HepG2 (cell line): ENCODE measurements around the gene KRTAP12-1. TPM values are rescaled to one million over a fixed set of nuclear protein-coding genes. Genes with fewer than 3 reads are reported as not detected.

Experiments
- ATAC-seq: fragments of 200-7000 bp; cut with Tn5 transposase; 3 replicates; pipeline ENCODE4 v1.9.1; 2020; ENCODE audit warnings: mild to moderate bottlenecking, moderate library complexity
- BruUV-seq: library from RNA; stranded (reverse); fragments of 400-500 nt; replicated peaks from 2 replicates; lab custom pipeline; 2021; lab: Mats Ljungman, UMichigan
- CTCF ChIA-PET: fragments of 300-600 bp; formaldehyde crosslinking; extraction: SDS; loops from one replicate; lab custom pipeline; 2021; ENCODE audit warnings: low total read pairs, inconsistent platforms, low intra/inter-chr PET ratio; lab: Yijun Ruan, JAX
- POLR2A ChIA-PET: fragments of 350-600 bp; sonication (Branson Sonifier 250); formaldehyde crosslinking; loops from one replicate; lab custom pipeline; 2020; ENCODE audit warnings: antibody characterized with exemption, inconsistent platforms; lab: Yijun Ruan, JAX
- DNase-seq: peaks from one replicate; pipeline ENCODE4 v3.0.0-alpha.2; 2015; ENCODE audit warnings: low spot score
- FAIRE-seq: peaks from 3 replicates; lab custom pipeline; 2011; peaks lifted over from hg19 to GRCh38; lab: Jason Lieb, UNC
- H2AFZ ChIP-seq: one replicate; pipeline ENCODE4 v1.6.1; 2011; ENCODE audit warnings: low read length, inconsistent platforms
- H3K27ac ChIP-seq: fragments of 300-600 bp; 3 replicates; pipeline ENCODE4 v1.8.0; 2011; ENCODE audit warnings: mixed run types, mild to moderate bottlenecking, mixed read lengths, low read length, inconsistent platforms; ENCODE audit not compliant: insufficient read depth; ENCODE audit errors: extremely low read length
- H3K27me3 ChIP-seq, 2 experiments: fragments of 200-600 bp in 1 of 2; 2 replicates in 1 of 2; 3 replicates in 1 of 2; pipeline versions ENCODE4 v1.6.0 to v1.8.0; 2011; ENCODE audit warnings: low read length in 2 of 2, mild to moderate bottlenecking in 2 of 2, moderate library complexity in 2 of 2, inconsistent platforms in 1 of 2; ENCODE audit not compliant: insufficient read depth in 2 of 2, control insufficient read depth in 1 of 2
- H3K36me3 ChIP-seq, 2 experiments: fragments of 200-600 bp in 1 of 2; replicated peaks in 1 of 2; 2 replicates in 1 of 2; 3 replicates in 1 of 2; pipeline versions ENCODE4 v1.5.1 to v1.8.0; 2011; ENCODE audit warnings: low read length in 2 of 2, inconsistent platforms in 1 of 2; ENCODE audit not compliant: insufficient read depth in 2 of 2, control insufficient read depth in 1 of 2
- H3K4me1 ChIP-seq: 2 replicates; pipeline ENCODE4 v1.5.1; 2012; ENCODE audit warnings: low read length, inconsistent platforms; ENCODE audit not compliant: insufficient read depth
- H3K4me2 ChIP-seq: 2 replicates; pipeline ENCODE4 v1.6.0; 2011; ENCODE audit warnings: low read depth, low read length, inconsistent platforms
- H3K4me3 ChIP-seq, 3 experiments: fragments of 200-600 bp in 1 of 3; sonication (generic), shearing (Covaris generic) in 1 of 3; replicated peaks in 1 of 3; 2 replicates each; pipeline ENCODE4 v1.5.1; 2011 to 2016; ENCODE audit warnings: low read length in 3 of 3, inconsistent platforms in 2 of 3, low read depth in 2 of 3, mild to moderate bottlenecking in 2 of 3, control low read depth in 1 of 3, mixed read lengths in 1 of 3; ENCODE audit not compliant: insufficient read depth in 1 of 3
- H3K79me2 ChIP-seq: one replicate; pipeline ENCODE4 v1.6.1; 2011; ENCODE audit warnings: low read length, inconsistent platforms; ENCODE audit not compliant: insufficient read depth
- H3K9ac ChIP-seq: 2 replicates; pipeline ENCODE4 v1.6.0; 2011; ENCODE audit warnings: mild to moderate bottlenecking, low read depth, low read length, inconsistent platforms; ENCODE audit not compliant: insufficient read depth
- H3K9me3 ChIP-seq: 2 replicates; pipeline ENCODE4 v1.5.1; 2012; ENCODE audit warnings: mild to moderate bottlenecking, low read length
- H4K20me1 ChIP-seq: 2 replicates; pipeline ENCODE4 v1.6.0; 2011; ENCODE audit warnings: inconsistent platforms, mild to moderate bottlenecking, low read length, moderate library complexity; ENCODE audit not compliant: insufficient read depth
- ELK4 ChIP-seq: sonication (generic); formaldehyde crosslinking; IDR thresholded peaks from 2 replicates; pipeline ENCODE4 v1.9.0; 2021; ENCODE audit warnings: missing genetic modification reagents, borderline replicate concordance
- HOXA9 ChIP-seq: sonication (generic); formaldehyde crosslinking; IDR thresholded peaks from 2 replicates; pipeline ENCODE4 v1.8.1; 2022; ENCODE audit warnings: missing genetic modification reagents, mild to moderate bottlenecking, moderate library complexity, borderline replicate concordance
- KAT2B ChIP-seq: fragments of 150-350 bp; IDR thresholded peaks from 2 replicates; pipeline ENCODE4 v1.6.1; 2014; ENCODE audit warnings: low read depth, low read length, borderline replicate concordance
- MNT ChIP-seq: fragments of 450-650 bp; IDR thresholded peaks from 2 replicates; pipeline ENCODE4 v1.6.1; 2016
- NKX3-1 ChIP-seq: sonication (generic); formaldehyde crosslinking; IDR thresholded peaks from 2 replicates; pipeline ENCODE4 v1.5.0; 2020; ENCODE audit warnings: missing genetic modification reagents
- TP53 ChIP-seq: sonication (generic); formaldehyde crosslinking; conservative IDR thresholded peaks from 2 replicates; pipeline ENCODE4 v1.4.0; 2020; ENCODE audit warnings: missing genetic modification reagents
- ZNF101 ChIP-seq: sonication (generic); formaldehyde crosslinking; IDR thresholded peaks from 2 replicates; pipeline ENCODE4 v1.4.0; 2020; ENCODE audit warnings: mild to moderate bottlenecking, low read depth, missing genetic modification reagents, borderline replicate concordance
- ZNF501 ChIP-seq: sonication (generic); formaldehyde crosslinking; IDR thresholded peaks from 2 replicates; pipeline ENCODE4 v1.5.1; 2020; ENCODE audit warnings: mild to moderate bottlenecking, moderate library complexity, missing genetic modification reagents
- WGBS: methylation state at CpG from one replicate; pipeline ENCODE4 v1.1.6; 2017; ENCODE audit warnings: low lambda C conversion rate; 5-methylcytosine and 5-hydroxymethylcytosine counted together
- in situ Hi-C: cut with HindIII; loops from 2 replicates; pipeline ENCODE4 v1.10.0; 2017; ENCODE audit warnings: low pct_unique_long_range_greater_than_20kb; ENCODE audit not compliant: extremely low pct_ligation_motif_present
- intact Hi-C: fragments of 100-400 bp; cut with micrococcal nuclease; formaldehyde crosslinking; loops from one replicate; pipeline ENCODE4 v1.10.0; 2022; ENCODE audit not compliant: unreplicated experiment
- polyA plus RNA-seq, 8 experiments: library from polyadenylated mRNA; depleted of rRNA in 3 of 8; stranded (reverse) in 7 of 8; unstranded in 1 of 8; fragments of >200 nt; fragmentation: Illumina TruSeq in 4 of 8; extraction: Trizol in 4 of 8; gene quantifications; 2 replicates each; pipeline versions ENCODE4 v1.2.1 to v1.2.3, GENCODE V29; 2011 to 2016; ENCODE audit warnings: low read depth in 4 of 8, missing spikeins in 1 of 8, mixed read lengths in 1 of 8; ENCODE audit not compliant: insufficient read depth in 1 of 8
- total RNA-seq, 5 experiments: library from RNA; depleted of rRNA; stranded (reverse); fragments of >200 nt; fragmentation: Illumina TruSeq; extraction: Trizol; gene quantifications; 2 replicates each; pipeline ENCODE4 v1.2.3, GENCODE V29; 2016; ENCODE audit warnings: low read depth in 1 of 5

Gene KRTAP12-1
- total and polyA plus RNA-seq, 2 of the 13 experiments (the other 11 are each of a cell fraction or from before 2014, with no cell fraction given) = not detected

GRCh38 chr21:44706026-44706705, 24.2 kb upstream of the KRTAP12-1 start:
- ATAC-seq = no peak
- H3K4me3 ChIP-seq = no peak overlapping the region
- FAIRE-seq = no peak
- no peak for DNase-seq
- WGBS = 75% methylated on average over 46 of the region's 54 CpGs
- intact Hi-C loops (no loop called here), in situ Hi-C loops (no loop called here)
- H3K36me3 ChIP-seq = no peaks in the 10 kb centered on the region
- no peak for TF ChIP-seq TP53 (CRISPR knock-in tag)
- peak; percentile 50 for TF ChIP-seq MNT
- no peak for TF ChIP-seq ELK4 (CRISPR knock-in tag)
- no peak for TF ChIP-seq NKX3-1 (CRISPR knock-in tag)
- TF ChIP-seq KAT2B = no peak
- TF ChIP-seq HOXA9 (CRISPR knock-in tag) = no peak
- TF ChIP-seq ZNF101 (CRISPR knock-in tag) = no peak
- no peak for TF ChIP-seq ZNF501 (CRISPR knock-in tag)
- no TSS peak for BruUV-seq
- ChIA-PET CTCF (no interaction called here), POLR2A (no interaction called here)
- peaks cover 8 to 51% of the 10 kb centered on the region in 2 experiments for H3K27me3 ChIP-seq
- H3K79me2 ChIP-seq = no peaks in the 10 kb centered on the region
- no peak overlapping the region for H3K4me2 ChIP-seq
- H4K20me1 ChIP-seq = no peaks in the 10 kb centered on the region
- no peak overlapping the region for H2AFZ ChIP-seq
- no peaks in the 10 kb centered on the region for H3K9me3 ChIP-seq
- peaks cover 36% of the 10 kb centered on the region for H3K4me1 ChIP-seq
- no peak overlapping the region for H3K9ac ChIP-seq
- no peak overlapping the region for H3K27ac ChIP-seq
